ENCODE measurements around the gene CUX1.
"Not testable (repeated sequence)": the region's sequence is repeated elsewhere in the genome, so short reads cannot be mapped to it uniquely, and the experiment has no call there.

Gene CUX1

DNA sequence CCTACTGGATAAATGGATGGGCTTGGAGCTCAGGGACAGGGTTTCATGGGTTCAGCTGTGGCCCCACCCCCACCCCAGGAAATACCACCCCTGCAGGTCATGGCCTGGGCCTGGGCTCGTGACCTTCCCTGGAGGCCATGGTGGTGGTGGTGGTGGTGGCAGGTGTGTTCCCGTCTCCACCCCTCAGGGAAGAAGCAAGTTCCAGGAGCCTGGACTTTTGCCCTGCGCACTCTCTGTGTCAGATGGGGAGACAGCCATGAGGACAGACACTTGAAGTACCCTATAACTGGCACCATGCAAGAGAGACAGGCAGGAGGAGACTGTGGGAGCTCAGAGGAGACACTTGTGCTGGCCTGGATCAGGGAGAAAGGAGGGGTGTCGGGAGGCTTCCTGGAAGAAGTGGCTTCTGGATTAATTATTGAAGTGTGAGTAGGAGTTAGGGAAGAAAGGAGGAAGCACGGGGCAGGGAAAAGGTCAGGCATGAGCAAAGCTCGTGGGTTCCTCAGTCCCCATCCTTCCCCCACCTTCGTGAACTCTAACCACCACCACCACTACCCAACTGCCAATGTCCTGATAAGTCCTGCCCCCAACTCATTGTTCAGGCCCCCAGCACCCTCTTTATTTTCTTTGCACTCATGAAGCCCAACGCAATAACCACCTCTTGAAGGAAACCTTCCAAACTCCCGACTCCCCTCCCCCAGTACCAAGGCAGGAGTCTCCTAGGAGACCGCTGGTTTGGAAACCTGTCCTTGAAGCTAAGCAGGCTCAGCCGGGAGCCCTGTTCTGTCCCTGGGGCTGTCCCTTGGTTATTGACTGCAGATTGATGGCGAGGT is 478.1 kb downstream of the CUX1 start:
- no peak for ATAC-seq
- TF ChIP-seq ARNTL (CRISPR knock-in tag; IDR thresholded peaks at IDR 0.05; ENCODE audit: borderline replicate concordance, low read depth), result no peak
- TF ChIP-seq GLIS3 (CRISPR knock-in tag; IDR thresholded peaks at IDR 0.05), result no peak
- TF ChIP-seq, protein P1, sequence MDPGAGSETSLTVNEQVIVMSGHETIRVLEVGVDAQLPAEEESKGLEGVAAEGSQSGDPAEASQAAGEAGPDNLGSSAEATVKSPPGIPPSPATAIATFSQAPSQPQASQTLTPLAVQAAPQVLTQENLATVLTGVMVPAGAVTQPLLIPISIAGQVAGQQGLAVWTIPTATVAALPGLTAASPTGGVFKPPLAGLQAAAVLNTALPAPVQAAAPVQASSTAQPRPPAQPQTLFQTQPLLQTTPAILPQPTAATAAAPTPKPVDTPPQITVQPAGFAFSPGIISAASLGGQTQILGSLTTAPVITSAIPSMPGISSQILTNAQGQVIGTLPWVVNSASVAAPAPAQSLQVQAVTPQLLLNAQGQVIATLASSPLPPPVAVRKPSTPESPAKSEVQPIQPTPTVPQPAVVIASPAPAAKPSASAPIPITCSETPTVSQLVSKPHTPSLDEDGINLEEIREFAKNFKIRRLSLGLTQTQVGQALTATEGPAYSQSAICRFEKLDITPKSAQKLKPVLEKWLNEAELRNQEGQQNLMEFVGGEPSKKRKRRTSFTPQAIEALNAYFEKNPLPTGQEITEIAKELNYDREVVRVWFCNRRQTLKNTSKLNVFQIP (CRISPR knock-in tag; IDR thresholded peaks at IDR 0.05; ENCODE audit: borderline replicate concordance, low read depth), result no peak
- TF ChIP-seq CSDC2 (CRISPR knock-in tag; IDR thresholded peaks at IDR 0.05), result no peak
- TF ChIP-seq ZNF8 (CRISPR knock-in tag; IDR thresholded peaks at IDR 0.05), result no peak
- peak; percentile 71; the same call in 1 of the 2 replicates for TF ChIP-seq ZFP3 (CRISPR knock-in tag; IDR thresholded peaks at IDR 0.05)

DNA sequence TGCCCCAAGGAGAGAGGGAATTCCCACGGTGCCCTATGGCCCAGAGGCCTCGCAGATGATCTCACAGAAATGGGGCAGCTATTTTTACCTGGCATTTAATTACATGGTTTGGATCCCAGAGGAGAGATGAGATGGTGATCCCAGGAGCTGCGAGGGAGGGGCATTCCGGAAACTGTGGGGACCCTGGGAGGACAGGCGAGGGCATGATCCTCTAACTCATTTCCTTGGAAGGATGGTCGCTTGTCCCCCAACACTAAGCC is 478.7 kb downstream of the CUX1 start:
- no peak for TF ChIP-seq BACH2 (CRISPR knock-in tag; IDR thresholded peaks at IDR 0.05; ENCODE audit: borderline replicate concordance)
- no peak for TF ChIP-seq ESRRG (CRISPR knock-in tag; IDR thresholded peaks at IDR 0.05)
- no peak for TF ChIP-seq GLIS3 (CRISPR knock-in tag; IDR thresholded peaks at IDR 0.05)
- TF ChIP-seq RARB (CRISPR knock-in tag; IDR thresholded peaks at IDR 0.05), result no peak
- TF ChIP-seq ZFP30 (CRISPR knock-in tag; IDR thresholded peaks at IDR 0.05), result no peak
- no peak for TF ChIP-seq ISL1 (CRISPR knock-in tag; IDR thresholded peaks at IDR 0.05)
- TF ChIP-seq CSDC2 (CRISPR knock-in tag; IDR thresholded peaks at IDR 0.05), result no peak
- TF ChIP-seq OSR1 (CRISPR knock-in tag; IDR thresholded peaks at IDR 0.05), result no peak
- no peak for TF ChIP-seq PPARA (CRISPR knock-in tag; IDR thresholded peaks at IDR 0.05; ENCODE audit: borderline replicate concordance)
- TF ChIP-seq ZFP3 (CRISPR knock-in tag; IDR thresholded peaks at IDR 0.05), result no peak
- no peak for ATAC-seq

- TF ChIP-seq ZFP30 (CRISPR knock-in tag; IDR thresholded peaks at IDR 0.05) (no peak), TSHZ2 (CRISPR knock-in tag; IDR thresholded peaks at IDR 0.05) (no peak), ISL1 (CRISPR knock-in tag; IDR thresholded peaks at IDR 0.05) (no peak), SNAI2 (CRISPR knock-in tag; IDR thresholded peaks at IDR 0.05) (no peak), OSR1 (CRISPR knock-in tag; IDR thresholded peaks at IDR 0.05) (no peak), PPARA (CRISPR knock-in tag; IDR thresholded peaks at IDR 0.05; ENCODE audit: borderline replicate concordance) (no peak), ZNF70 (CRISPR knock-in tag; IDR thresholded peaks at IDR 0.05) (no peak), RARB (CRISPR knock-in tag; IDR thresholded peaks at IDR 0.05) (no peak), CSDC2 (CRISPR knock-in tag; IDR thresholded peaks at IDR 0.05) (no peak), TCF4 (CRISPR knock-in tag; IDR thresholded peaks at IDR 0.05; ENCODE audit: borderline replicate concordance) (no peak), ZNF565 (CRISPR knock-in tag; conservative IDR thresholded peaks at IDR 0.05; ENCODE audit: low read depth) (no peak)
- TF ChIP-seq, protein P2, sequence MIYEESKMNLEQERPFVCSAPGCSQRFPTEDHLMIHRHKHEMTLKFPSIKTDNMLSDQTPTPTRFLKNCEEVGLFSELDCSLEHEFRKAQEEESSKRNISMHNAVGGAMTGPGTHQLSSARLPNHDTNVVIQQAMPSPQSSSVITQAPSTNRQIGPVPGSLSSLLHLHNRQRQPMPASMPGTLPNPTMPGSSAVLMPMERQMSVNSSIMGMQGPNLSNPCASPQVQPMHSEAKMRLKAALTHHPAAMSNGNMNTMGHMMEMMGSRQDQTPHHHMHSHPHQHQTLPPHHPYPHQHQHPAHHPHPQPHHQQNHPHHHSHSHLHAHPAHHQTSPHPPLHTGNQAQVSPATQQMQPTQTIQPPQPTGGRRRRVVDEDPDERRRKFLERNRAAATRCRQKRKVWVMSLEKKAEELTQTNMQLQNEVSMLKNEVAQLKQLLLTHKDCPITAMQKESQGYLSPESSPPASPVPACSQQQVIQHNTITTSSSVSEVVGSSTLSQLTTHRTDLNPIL (CRISPR knock-in tag; IDR thresholded peaks at IDR 0.05; ENCODE audit: low read depth), result no peak
- ATAC-seq, result no peak
Measured at GRCh38 chr7:102296514-102296913, 479.1 kb downstream of the CUX1 start.

DNA sequence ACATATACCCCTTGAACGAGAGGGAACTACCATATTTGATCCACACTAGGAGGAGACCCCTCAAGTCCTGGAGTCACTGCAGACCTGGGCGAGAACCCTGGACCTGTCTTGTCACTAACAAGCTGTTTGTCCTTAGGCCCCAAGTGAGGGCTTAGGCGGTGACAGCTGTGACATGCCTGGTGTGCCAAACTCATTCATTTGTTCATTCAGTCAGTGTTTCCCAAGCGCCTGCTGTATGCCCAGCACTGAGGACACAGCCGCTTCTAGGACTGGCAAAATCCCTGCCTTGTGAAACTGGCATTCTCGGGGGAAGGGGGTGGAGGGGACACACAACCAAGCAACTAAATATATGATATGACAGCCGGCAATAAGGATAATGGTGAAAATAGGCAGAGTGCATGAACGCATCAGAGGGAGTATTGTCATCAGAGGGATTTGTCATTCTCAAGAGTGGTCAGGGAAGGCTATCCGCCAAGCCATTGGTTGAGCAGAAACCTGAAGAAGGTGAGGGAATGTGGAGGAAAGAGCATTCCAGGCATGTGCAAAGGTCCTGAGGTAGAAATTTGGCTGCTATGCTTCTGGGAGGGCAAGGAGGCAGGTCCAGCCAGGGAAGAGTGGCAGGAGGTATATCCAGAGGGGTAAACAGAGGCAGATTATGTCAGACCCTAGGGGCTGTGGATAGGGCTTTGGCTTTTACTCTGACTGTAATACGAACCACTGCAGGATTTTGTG is 480.2 kb downstream of the CUX1 start:
- no peak for ATAC-seq
- no peak for TF ChIP-seq ZC3H10 (CRISPR knock-in tag; IDR thresholded peaks at IDR 0.05)

DNA sequence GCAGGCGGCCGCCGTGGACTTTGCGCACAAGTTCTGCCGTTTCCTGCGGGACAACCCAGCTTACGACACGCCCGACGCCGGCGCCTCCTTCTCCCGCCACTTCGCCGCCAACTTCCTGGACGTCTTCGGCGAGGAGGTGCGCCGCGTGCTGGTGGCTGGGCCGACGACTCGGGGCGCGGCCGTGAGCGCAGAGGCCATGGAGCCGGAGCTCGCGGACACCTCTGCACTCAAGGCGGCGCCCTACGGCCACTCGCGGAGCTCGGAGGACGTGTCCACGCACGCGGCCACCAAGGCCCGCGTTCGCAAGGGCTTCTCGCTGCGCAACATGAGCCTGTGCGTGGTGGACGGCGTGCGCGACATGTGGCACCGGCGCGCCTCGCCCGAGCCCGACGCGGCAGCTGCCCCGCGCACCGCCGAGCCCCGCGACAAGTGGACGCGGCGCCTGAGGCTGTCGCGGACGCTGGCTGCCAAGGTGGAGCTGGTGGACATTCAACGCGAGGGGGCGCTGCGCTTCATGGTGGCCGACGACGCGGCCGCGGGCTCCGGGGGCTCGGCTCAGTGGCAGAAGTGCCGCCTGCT is 483.3 kb downstream of the CUX1 start:
- no peak for TF ChIP-seq ZFP3 (CRISPR knock-in tag; IDR thresholded peaks at IDR 0.05)
- no peak for TF ChIP-seq ARNTL (CRISPR knock-in tag; IDR thresholded peaks at IDR 0.05; ENCODE audit: borderline replicate concordance, low read depth)
- no peak for TF ChIP-seq RARB (CRISPR knock-in tag; IDR thresholded peaks at IDR 0.05)
- no peak for TF ChIP-seq BACH2 (CRISPR knock-in tag; IDR thresholded peaks at IDR 0.05; ENCODE audit: borderline replicate concordance)
- TF ChIP-seq CSDC2 (CRISPR knock-in tag; IDR thresholded peaks at IDR 0.05), result no peak
- TF ChIP-seq, protein P2 (CRISPR knock-in tag; IDR thresholded peaks at IDR 0.05; ENCODE audit: low read depth), result no peak
- TF ChIP-seq TOX (CRISPR knock-in tag; IDR thresholded peaks at IDR 0.05; ENCODE audit: borderline replicate concordance), result no peak
- TF ChIP-seq, protein P3, sequence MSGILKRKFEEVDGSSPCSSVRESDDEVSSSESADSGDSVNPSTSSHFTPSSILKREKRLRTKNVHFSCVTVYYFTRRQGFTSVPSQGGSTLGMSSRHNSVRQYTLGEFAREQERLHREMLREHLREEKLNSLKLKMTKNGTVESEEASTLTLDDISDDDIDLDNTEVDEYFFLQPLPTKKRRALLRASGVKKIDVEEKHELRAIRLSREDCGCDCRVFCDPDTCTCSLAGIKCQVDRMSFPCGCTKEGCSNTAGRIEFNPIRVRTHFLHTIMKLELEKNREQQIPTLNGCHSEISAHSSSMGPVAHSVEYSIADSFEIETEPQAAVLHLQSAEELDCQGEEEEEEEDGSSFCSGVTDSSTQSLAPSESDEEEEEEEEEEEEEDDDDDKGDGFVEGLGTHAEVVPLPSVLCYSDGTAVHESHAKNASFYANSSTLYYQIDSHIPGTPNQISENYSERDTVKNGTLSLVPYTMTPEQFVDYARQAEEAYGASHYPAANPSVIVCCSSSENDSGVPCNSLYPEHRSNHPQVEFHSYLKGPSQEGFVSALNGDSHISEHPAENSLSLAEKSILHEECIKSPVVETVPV (CRISPR knock-in tag; IDR thresholded peaks at IDR 0.05), result no peak
- TF ChIP-seq OSR1 (CRISPR knock-in tag; IDR thresholded peaks at IDR 0.05), result no peak
- no peak for TF ChIP-seq SNAI2 (CRISPR knock-in tag; IDR thresholded peaks at IDR 0.05)
- TF ChIP-seq ZC3H10 (CRISPR knock-in tag; IDR thresholded peaks at IDR 0.05), result no peak

GRCh38 chr7:102301367-102301766 is 483.9 kb downstream of the CUX1 start:
- not testable (repeated sequence) for ATAC-seq

More for the DNA sequence above, 483.3 kb downstream of the CUX1 start:
- ATAC-seq, result no peak

All from SK-N-SH treated with all-trans-retinoic acid at 6 μM for 48 hours (cell line).